HCT116 (cell line): ENCODE measurements around the gene PPTC7.

Experiments used
- CEBPB ChIP-seq: IDR thresholded peaks from 2 replicates; pipeline ENCODE4 v1.6.1; 2012; ENCODE audit warnings: low read depth
- FOSL1 ChIP-seq: IDR thresholded peaks from 2 replicates; pipeline ENCODE4 v1.6.1; 2012; ENCODE audit warnings: low read depth
- POLR2A ChIP-seq: IDR thresholded peaks from 2 replicates; pipeline ENCODE4 v1.7.0; 2011; ENCODE audit warnings: borderline replicate concordance; ENCODE audit not compliant: insufficient read depth, insufficient read length; ENCODE audit errors: extremely low read depth
- POLR2AphosphoS5 ChIP-seq: IDR thresholded peaks from 2 replicates; pipeline ENCODE4 v1.6.1; 2011; ENCODE audit warnings: mild to moderate bottlenecking, low read depth, low read length, moderate library complexity
- ZNF274 ChIP-seq: fragments of 200-500 bp; sonication (Bioruptor generic); IDR thresholded peaks from 2 replicates; pipeline ENCODE4 v1.6.1; 2014; ENCODE audit warnings: mild to moderate bottlenecking, low read depth, low read length, inconsistent platforms
- TF ChIP-seq, protein P1 (sequence below): IDR thresholded peaks from 2 replicates; pipeline ENCODE4 v1.6.1; 2012
- TF ChIP-seq, protein P2 (sequence below), 3 experiments: fragments of 200-600 bp in 1 of 3; sonication (generic) in 1 of 3; IDR thresholded peaks in 2 of 3; conservative IDR thresholded peaks in 1 of 3; 2 replicates each; pipeline ENCODE4 v1.5.1; 2012 to 2017; ENCODE audit warnings: low read depth in 2 of 3, low read length in 2 of 3, antibody characterized with exemption in 1 of 3, borderline replicate concordance in 1 of 3, control low read depth in 1 of 3, mild to moderate bottlenecking in 1 of 3, mixed read lengths in 1 of 3, mixed run types in 1 of 3, moderate library complexity in 1 of 3; ENCODE audit not compliant: insufficient read depth in 1 of 3
- TF ChIP-seq, protein P3 (sequence below): IDR thresholded peaks from 2 replicates; pipeline ENCODE4 v1.6.1; 2012; ENCODE audit warnings: low read depth

DNA sequence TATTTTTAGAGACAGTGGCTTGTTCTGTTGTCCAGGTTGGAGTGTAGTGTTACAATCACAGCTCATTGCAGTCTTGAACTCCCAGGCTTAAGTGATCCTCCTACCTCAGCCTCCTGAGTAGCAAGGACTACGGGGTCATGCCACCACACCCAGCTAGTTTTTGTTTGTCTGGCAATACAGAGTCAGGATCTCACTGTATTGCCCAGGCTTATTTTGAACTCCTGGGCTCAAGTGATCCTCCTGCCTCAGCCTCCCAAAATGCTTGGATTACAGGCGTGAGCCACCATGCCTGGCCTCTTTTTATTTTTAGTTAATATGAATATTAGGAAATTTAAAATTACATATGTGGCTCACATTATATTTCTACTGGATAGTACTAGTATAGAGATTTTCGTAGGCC is 28.9 kb downstream of the PPTC7 start:
- TF ChIP-seq, protein P1, sequence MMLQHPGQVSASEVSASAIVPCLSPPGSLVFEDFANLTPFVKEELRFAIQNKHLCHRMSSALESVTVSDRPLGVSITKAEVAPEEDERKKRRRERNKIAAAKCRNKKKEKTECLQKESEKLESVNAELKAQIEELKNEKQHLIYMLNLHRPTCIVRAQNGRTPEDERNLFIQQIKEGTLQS = no peak
- TF ChIP-seq, protein P2, sequence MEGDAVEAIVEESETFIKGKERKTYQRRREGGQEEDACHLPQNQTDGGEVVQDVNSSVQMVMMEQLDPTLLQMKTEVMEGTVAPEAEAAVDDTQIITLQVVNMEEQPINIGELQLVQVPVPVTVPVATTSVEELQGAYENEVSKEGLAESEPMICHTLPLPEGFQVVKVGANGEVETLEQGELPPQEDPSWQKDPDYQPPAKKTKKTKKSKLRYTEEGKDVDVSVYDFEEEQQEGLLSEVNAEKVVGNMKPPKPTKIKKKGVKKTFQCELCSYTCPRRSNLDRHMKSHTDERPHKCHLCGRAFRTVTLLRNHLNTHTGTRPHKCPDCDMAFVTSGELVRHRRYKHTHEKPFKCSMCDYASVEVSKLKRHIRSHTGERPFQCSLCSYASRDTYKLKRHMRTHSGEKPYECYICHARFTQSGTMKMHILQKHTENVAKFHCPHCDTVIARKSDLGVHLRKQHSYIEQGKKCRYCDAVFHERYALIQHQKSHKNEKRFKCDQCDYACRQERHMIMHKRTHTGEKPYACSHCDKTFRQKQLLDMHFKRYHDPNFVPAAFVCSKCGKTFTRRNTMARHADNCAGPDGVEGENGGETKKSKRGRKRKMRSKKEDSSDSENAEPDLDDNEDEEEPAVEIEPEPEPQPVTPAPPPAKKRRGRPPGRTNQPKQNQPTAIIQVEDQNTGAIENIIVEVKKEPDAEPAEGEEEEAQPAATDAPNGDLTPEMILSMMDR (IDR thresholded peaks at IDR 0.05 in 2 of 3, conservative IDR thresholded peaks at IDR 0.05 in 1 of 3; ENCODE audit: borderline replicate concordance in 1 of 3, insufficient read depth in 1 of 3, low read depth in 2 of 3, low read length in 2 of 3) = no peak
- no peak for TF ChIP-seq FOSL1
- no peak for TF ChIP-seq ZNF274
- no peak for TF ChIP-seq POLR2A
- TF ChIP-seq, protein P3, sequence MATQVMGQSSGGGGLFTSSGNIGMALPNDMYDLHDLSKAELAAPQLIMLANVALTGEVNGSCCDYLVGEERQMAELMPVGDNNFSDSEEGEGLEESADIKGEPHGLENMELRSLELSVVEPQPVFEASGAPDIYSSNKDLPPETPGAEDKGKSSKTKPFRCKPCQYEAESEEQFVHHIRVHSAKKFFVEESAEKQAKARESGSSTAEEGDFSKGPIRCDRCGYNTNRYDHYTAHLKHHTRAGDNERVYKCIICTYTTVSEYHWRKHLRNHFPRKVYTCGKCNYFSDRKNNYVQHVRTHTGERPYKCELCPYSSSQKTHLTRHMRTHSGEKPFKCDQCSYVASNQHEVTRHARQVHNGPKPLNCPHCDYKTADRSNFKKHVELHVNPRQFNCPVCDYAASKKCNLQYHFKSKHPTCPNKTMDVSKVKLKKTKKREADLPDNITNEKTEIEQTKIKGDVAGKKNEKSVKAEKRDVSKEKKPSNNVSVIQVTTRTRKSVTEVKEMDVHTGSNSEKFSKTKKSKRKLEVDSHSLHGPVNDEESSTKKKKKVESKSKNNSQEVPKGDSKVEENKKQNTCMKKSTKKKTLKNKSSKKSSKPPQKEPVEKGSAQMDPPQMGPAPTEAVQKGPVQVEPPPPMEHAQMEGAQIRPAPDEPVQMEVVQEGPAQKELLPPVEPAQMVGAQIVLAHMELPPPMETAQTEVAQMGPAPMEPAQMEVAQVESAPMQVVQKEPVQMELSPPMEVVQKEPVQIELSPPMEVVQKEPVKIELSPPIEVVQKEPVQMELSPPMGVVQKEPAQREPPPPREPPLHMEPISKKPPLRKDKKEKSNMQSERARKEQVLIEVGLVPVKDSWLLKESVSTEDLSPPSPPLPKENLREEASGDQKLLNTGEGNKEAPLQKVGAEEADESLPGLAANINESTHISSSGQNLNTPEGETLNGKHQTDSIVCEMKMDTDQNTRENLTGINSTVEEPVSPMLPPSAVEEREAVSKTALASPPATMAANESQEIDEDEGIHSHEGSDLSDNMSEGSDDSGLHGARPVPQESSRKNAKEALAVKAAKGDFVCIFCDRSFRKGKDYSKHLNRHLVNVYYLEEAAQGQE = no peak
- TF ChIP-seq CEBPB = no peak
- no peak for TF ChIP-seq POLR2AphosphoS5
